ENCODE data around the gene LRIG1.

Gene LRIG1

DNA sequence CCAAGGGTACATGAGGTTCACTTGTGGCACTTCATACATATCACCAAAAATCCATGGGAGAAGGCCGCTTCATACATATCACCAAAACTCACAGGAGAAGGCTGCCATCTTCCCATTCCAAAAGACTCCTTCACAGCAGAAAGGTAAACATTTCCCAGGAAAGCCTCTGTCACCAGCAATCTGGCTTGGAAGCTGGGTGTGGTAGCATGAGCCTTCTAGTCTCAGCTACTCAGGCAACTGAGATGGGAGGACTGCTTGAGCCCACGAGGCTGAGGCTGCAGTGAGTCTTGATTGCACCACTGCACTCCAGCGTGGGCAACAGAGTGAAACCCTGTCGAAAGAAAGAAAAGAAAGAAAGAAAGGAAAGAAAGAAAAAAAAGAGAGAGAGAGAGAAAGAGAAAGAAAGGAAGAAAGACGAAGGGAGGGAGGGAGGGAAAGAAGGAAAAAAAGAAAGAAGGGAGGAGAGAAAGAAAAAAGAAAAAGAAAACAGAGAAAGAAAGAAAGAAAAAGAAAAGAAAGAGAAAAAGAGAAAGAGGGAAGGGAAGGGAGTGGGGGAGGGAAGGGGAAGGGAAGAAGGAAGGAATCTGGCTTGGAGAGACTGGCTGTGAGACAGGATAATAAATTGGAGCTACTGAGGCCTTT, 7.2 kb downstream of the LRIG1 start:
- H3K4me3 ChIP-seq (ENCODE audit: low read length) = no peak overlapping the region
- TF ChIP-seq, protein P1, sequence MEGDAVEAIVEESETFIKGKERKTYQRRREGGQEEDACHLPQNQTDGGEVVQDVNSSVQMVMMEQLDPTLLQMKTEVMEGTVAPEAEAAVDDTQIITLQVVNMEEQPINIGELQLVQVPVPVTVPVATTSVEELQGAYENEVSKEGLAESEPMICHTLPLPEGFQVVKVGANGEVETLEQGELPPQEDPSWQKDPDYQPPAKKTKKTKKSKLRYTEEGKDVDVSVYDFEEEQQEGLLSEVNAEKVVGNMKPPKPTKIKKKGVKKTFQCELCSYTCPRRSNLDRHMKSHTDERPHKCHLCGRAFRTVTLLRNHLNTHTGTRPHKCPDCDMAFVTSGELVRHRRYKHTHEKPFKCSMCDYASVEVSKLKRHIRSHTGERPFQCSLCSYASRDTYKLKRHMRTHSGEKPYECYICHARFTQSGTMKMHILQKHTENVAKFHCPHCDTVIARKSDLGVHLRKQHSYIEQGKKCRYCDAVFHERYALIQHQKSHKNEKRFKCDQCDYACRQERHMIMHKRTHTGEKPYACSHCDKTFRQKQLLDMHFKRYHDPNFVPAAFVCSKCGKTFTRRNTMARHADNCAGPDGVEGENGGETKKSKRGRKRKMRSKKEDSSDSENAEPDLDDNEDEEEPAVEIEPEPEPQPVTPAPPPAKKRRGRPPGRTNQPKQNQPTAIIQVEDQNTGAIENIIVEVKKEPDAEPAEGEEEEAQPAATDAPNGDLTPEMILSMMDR (conservative IDR thresholded peaks at IDR 0.05; ENCODE audit: low read length) = no peak
- no peak for DNase-seq (ENCODE audit: low read depth)

DNA sequence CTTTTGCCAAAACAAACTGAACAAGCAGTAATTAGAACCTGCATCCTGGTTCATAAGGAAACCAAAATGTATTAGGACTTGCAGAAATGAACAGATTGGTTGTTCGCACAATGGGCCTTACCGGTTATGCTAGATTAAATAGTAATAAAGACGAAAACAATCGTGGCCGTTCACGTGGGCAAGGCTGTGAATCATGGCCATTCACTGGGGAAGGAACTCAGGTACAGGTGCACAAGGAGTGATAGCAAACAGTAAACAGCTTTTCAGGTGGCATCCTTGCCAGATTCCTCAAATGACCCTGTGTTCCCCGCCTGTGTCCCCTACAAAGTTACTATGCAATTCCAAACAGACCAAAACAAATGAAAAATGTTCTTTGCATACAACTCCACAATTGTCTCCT, 8.2 kb downstream of the LRIG1 start:
- no peak for DNase-seq (ENCODE audit: low read depth)
- no peak overlapping the region for H3K4me3 ChIP-seq (ENCODE audit: low read length)
- TF ChIP-seq, protein P1 (conservative IDR thresholded peaks at IDR 0.05; ENCODE audit: low read length) = no peak

DNA sequence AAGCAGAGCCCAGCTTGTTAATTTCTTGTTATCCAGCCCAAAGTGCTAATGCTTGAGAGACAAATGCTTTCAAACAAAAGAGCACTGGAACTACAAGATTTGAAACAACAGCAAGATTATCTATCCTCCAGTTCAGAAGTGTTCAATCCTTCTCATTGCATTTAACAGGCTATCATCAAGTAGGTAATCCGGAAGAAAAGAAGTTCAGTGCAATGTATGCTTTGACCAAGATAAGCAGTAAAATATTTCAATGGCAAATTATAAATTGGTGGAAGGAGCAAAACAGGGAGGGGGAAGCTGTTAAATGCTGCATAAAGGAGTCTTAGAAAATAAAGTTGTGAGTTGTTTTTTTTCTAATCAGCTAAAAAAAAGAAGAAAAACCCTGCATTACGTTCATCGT, 8.8 kb downstream of the LRIG1 start:
- DNase-seq (ENCODE audit: low read depth) = no peak
- TF ChIP-seq, protein P1 (conservative IDR thresholded peaks at IDR 0.05; ENCODE audit: low read length) = no peak
- no peak overlapping the region for H3K4me3 ChIP-seq (ENCODE audit: low read length)

DNA sequence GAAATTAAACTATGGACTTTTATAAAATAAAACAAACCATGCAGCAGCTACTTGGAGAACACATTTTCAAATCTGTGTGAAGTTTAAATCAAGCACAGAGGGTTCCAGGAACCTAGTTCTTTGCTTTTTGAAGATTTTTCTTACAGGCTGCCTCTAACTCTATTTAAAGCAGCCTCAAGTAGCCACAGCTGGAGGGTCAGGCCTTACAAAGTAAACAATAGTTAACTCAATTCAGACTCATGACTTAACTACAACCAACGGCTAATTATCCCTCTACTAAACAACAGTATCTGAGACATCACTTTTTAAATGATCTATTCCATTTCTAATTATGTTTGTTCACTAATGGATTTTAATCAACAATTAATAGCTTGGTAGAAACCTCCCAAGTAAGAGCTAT, 9.8 kb downstream of the LRIG1 start:
- DNase-seq (ENCODE audit: low read depth) = no peak
- H3K4me3 ChIP-seq (ENCODE audit: low read length) = no peak overlapping the region
- TF ChIP-seq, protein P1 (conservative IDR thresholded peaks at IDR 0.05; ENCODE audit: low read length) = no peak

DNA sequence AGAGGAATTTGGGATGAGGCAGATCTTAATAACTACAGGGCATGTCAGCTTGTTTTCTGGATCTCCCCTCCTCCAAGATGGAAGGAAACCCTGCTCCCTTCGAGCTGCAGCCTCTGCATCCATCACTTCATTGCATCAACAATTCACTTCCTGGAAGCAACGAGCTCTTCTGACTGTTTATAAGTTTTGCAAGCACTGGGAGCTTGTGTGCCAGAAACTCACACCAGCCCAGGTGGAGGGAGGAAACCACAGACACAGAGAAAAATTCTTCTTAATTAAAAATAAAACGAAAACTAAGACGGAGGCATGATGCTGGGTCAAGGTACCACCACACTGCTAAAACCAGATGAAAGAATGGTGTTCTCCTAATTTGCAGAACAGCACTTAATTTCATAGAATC, 10.6 kb downstream of the LRIG1 start:
- TF ChIP-seq, protein P1 (conservative IDR thresholded peaks at IDR 0.05; ENCODE audit: low read length) = no peak
- H3K4me3 ChIP-seq (ENCODE audit: low read length) = no peak overlapping the region
- peak; percentile 35 for DNase-seq (ENCODE audit: low read depth)

DNA sequence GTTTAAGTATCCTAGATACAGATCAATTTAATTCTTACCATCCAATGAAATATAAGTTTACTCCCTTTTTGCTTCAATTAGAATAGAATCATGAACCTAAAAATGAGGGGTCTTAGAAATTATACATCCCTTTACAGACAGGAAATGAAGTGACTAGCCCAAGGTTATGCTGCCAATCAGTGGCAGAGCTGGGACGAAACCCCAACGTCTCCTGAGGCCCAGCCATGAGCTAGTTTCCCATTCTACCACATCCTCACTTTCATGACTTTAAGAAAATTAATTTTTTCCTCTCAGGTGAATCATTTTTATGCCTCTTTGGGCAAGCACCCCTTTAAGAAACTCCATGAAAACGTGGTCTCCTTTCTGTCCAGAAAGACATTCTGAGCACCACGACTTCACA, 11.2 kb downstream of the LRIG1 start:
- TF ChIP-seq, protein P1 (conservative IDR thresholded peaks at IDR 0.05; ENCODE audit: low read length) = no peak
- H3K4me3 ChIP-seq (ENCODE audit: low read length) = no peak overlapping the region
- no peak for DNase-seq (ENCODE audit: low read depth)

DNA sequence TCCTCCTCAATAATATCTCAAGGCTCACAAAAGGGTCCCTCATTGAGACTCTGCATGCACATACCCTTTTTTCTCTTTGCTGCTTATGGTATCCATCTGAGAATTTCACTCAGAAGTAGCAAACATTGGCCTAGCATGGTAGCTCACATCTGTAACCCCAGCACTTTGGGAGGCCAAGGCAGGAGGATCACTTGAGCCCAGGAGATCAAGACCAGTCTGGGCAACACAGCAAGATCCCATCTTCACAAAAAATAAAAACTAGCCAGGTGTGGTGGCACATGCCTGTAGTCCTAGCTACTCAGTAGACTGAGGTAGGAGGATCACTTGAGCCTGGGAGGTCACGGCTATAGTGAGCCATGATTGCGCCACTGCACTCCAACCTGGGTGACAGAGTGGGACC, 11.7 kb downstream of the LRIG1 start:
- DNase-seq (ENCODE audit: low read depth) = no peak

More for the DNA sequence above, 11.7 kb downstream of the LRIG1 start:
- TF ChIP-seq, protein P1 (conservative IDR thresholded peaks at IDR 0.05; ENCODE audit: low read length) = no peak
- no peak overlapping the region for H3K4me3 ChIP-seq (ENCODE audit: low read length)
